Subcutaneous abdominal adipose tissue (tissue), 5 donors: ENCODE results near the gene LSM5.
"Not testable (repeated sequence)": the region's sequence is repeated elsewhere in the genome, so short reads cannot be mapped to it uniquely, and the experiment has no call there.

Source experiments
- H3K27ac ChIP-seq: one replicate; pipeline ENCODE4 v1.7.0; 2013; ENCODE audit warnings: low read depth, mild to moderate bottlenecking, inconsistent platforms, low read length, moderate library complexity
- H3K27me3 ChIP-seq, 5 donors: one replicate each; pipeline ENCODE4 v1.7.0; 2013; ENCODE audit warnings: low read length in 5 of 5, inconsistent platforms in 1 of 5; ENCODE audit not compliant: control insufficient read depth in 5 of 5, insufficient read depth in 4 of 5
- H3K36me3 ChIP-seq, 5 donors: one replicate each; pipeline ENCODE4 v1.7.0; 2013; ENCODE audit warnings: low read length in 5 of 5; ENCODE audit not compliant: control insufficient read depth in 5 of 5, insufficient read depth in 5 of 5
- H3K4me1 ChIP-seq, 5 donors: one replicate each; pipeline ENCODE4 v1.7.0; 2013; ENCODE audit warnings: low read length in 5 of 5, mild to moderate bottlenecking in 3 of 5, moderate library complexity in 1 of 5; ENCODE audit not compliant: control insufficient read depth in 5 of 5, insufficient read depth in 5 of 5
- H3K4me3 ChIP-seq, 5 donors: one replicate each; pipeline ENCODE4 v1.7.0; 2013; ENCODE audit warnings: low read length in 5 of 5, low read depth in 1 of 5
- H3K9ac ChIP-seq, 5 donors: one replicate each; pipeline ENCODE4 v1.7.0; 2013; ENCODE audit warnings: low read length in 5 of 5, mild to moderate bottlenecking in 4 of 5, moderate library complexity in 3 of 5
- H3K9me3 ChIP-seq, 5 donors: one replicate each; pipeline ENCODE4 v1.7.0; 2013; ENCODE audit warnings: low read length in 5 of 5; ENCODE audit not compliant: control insufficient read depth in 5 of 5
- donor health status: healthy.
- donor health status: healthy.
- donor health status: healthy.
- donor health status: healthy.
- donor health status: healthy.

The LSM5 gene

DNA sequence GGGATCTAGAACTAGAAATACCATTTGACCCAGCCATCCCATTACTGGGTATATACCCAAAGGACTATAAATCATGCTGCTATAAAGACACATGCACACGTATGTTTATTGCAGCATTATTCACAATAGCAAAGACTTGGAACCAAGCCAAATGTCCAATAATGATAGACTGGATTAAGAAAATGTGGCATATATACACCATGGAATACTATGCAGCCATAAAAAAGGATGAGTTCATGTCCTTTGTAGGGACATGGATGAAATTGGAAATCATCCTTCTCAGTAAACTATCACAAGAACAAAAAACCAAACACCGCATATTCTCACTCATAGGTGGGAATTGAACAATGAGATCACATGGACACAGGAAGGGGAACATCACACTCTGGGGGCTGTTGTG lies 20.2 kb downstream of the LSM5 start:
- H3K9me3 ChIP-seq, H3K4me1 ChIP-seq, H3K36me3 ChIP-seq, H3K27me3 ChIP-seq, H3K27ac ChIP-seq, H3K4me3 ChIP-seq, H3K9ac ChIP-seq: not testable (repeated sequence)

- H3K36me3 ChIP-seq, H3K4me3 ChIP-seq, H3K27me3 ChIP-seq, H3K9ac ChIP-seq, H3K4me1 ChIP-seq, H3K27ac ChIP-seq, H3K9me3 ChIP-seq: not testable (repeated sequence)
These were observed 25.4 kb downstream of the LSM5 start for GRCh38 chr7:32464641-32465416.

DNA sequence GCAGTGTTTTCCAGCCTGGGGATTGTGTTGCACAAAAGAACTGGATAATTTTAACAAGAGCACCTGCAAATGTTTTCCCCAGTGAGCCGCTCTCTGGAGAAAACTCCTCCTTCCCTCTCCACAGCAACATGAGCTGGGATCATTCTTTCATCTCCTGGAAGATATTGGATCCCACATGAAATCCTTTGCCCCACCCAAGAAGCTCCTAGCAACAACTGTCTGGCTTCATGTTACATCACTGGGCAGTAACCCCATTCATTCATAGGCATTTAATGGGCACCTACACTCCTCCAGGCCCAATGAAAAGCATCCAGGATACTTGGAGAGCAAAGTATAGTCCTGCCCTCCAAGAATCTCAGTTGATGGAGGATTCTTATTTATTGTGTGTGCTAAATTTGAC lies 27.2 kb downstream of the LSM5 start:
- Histone ChIP-seq H3K36me3 (no peaks in the 10 kb centered on the region), H3K9ac (no peak overlapping the region), H3K27ac (no peak overlapping the region), H3K27me3 (no peaks in the 10 kb centered on the region), H3K4me1 (no peaks in the 10 kb centered on the region), H3K4me3 (no peak overlapping the region), H3K9me3 (no peaks in the 10 kb centered on the region)

DNA sequence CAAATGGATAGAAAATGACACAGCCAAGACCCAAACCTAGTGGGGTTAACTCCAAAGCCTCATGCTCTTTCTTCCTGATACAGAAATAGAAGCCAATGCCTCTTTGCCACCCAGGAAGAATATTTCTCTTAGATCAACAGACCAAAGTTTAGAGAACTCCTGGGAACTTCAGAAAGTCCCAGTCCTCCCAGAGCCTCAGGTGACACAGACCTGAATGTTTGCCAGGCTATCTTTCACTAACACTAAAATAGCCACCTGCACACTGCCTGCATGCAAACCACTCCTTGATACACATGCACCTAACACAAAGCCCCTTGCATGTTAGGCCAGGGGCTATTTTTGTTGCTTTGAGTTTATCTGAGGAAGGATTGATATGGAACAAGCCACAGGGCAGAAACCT lies 27.7 kb downstream of the LSM5 start:
- no peak overlapping the region for H3K4me3 ChIP-seq
- no peaks in the 10 kb centered on the region for H3K27me3 ChIP-seq
- H3K9me3 ChIP-seq, result no peaks in the 10 kb centered on the region
- no peaks in the 10 kb centered on the region for H3K36me3 ChIP-seq
- H3K27ac ChIP-seq, result no peak overlapping the region
- H3K4me1 ChIP-seq, result no peaks in the 10 kb centered on the region
- H3K9ac ChIP-seq, result no peak overlapping the region

DNA sequence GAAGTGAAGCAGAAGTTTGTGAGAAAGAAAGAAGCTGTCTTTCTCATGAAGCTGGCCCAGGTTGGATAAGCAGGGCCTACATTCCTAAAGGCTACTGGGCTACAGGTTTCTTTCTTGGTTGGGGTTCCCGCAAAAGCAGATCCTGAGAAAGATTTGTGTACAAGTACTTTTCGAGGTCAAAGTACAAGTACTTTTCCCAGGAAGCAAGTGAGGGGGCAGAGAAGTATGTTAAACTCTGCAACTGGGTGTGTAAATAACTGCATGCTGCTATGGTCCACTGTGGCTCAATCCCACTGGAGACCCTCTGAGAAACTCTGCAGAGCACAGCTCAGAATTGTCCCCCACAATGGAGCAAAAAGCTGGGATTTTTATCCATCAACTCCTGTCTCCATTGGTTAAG lies 28.7 kb downstream of the LSM5 start:
- Histone ChIP-seq H3K9ac (no peak overlapping the region), H3K4me1 (no peaks in the 10 kb centered on the region), H3K27me3 (peaks cover 0 to 5% (median 0%) of the 10 kb centered on the region in 5 donors), H3K4me3 (no peak overlapping the region), H3K27ac (no peak overlapping the region), H3K9me3 (no peaks in the 10 kb centered on the region), H3K36me3 (no peaks in the 10 kb centered on the region)

- Histone ChIP-seq H3K36me3 (no peaks in the 10 kb centered on the region), H3K9ac (no peak overlapping the region), H3K4me1 (no peaks in the 10 kb centered on the region), H3K27me3 (peaks cover 0 to 5% (median 0%) of the 10 kb centered on the region in 5 donors), H3K4me3 (no peak overlapping the region), H3K9me3 (no peaks in the 10 kb centered on the region), H3K27ac (no peak overlapping the region)
These were observed 30.4 kb downstream of the LSM5 start for GRCh38 chr7:32459788-32460187.

- H3K27me3 ChIP-seq, result peaks cover 0 to 5% (median 0%) of the 10 kb centered on the region in 5 donors
- no peaks in the 10 kb centered on the region for H3K9me3 ChIP-seq
- H3K4me1 ChIP-seq, result no peaks in the 10 kb centered on the region
- H3K27ac ChIP-seq, result no peak overlapping the region
- H3K9ac ChIP-seq, result no peak overlapping the region
- no peaks in the 10 kb centered on the region for H3K36me3 ChIP-seq
- no peak overlapping the region for H3K4me3 ChIP-seq
These were observed 32.2 kb downstream of the LSM5 start for GRCh38 chr7:32458025-32458424.

GRCh38 chr7:32453341-32454011 lies 36.7 kb downstream of the LSM5 start:
- H3K9ac ChIP-seq, result no peak overlapping the region
- H3K36me3 ChIP-seq, result no peaks in the 10 kb centered on the region
- no peak overlapping the region for H3K27ac ChIP-seq
- H3K9me3 ChIP-seq, result peaks cover 0 to 5% (median 0%) of the 10 kb centered on the region in 5 donors
- H3K4me3 ChIP-seq, result no peak overlapping the region
- H3K4me1 ChIP-seq, result no peaks in the 10 kb centered on the region
- peaks cover 0 to 5% (median 0%) of the 10 kb centered on the region in 5 donors for H3K27me3 ChIP-seq

- Histone ChIP-seq H3K27ac (no peak overlapping the region), H3K27me3 (no peaks in the 10 kb centered on the region), H3K4me1 (no peaks in the 10 kb centered on the region), H3K9ac (no peak overlapping the region), H3K4me3 (no peak overlapping the region), H3K9me3 (peaks cover 3 to 16% (median 6%) of the 10 kb centered on the region in 5 donors), H3K36me3 (no peaks in the 10 kb centered on the region)
These were observed 43.0 kb downstream of the LSM5 start for GRCh38 chr7:32447218-32447617.

GRCh38 chr7:32436146-32436928 lies 53.8 kb downstream of the LSM5 start:
- no peak overlapping the region for H3K9ac ChIP-seq
- no peaks in the 10 kb centered on the region for H3K27me3 ChIP-seq
- no peak overlapping the region for H3K27ac ChIP-seq
- no peaks in the 10 kb centered on the region for H3K36me3 ChIP-seq
- H3K4me3 ChIP-seq, result no peak overlapping the region
- no peaks in the 10 kb centered on the region for H3K9me3 ChIP-seq
- no peaks in the 10 kb centered on the region for H3K4me1 ChIP-seq
